HG02571 (cell line): ENCODE results near the gene HSD3B7.
"Not testable (repeated sequence)": the region's sequence is repeated elsewhere in the genome, so short reads cannot be mapped to it uniquely, and the experiment has no call there.

Source experiments
- ATAC-seq: cut with Tn5 transposase; IDR thresholded peaks from one replicate; pipeline ENCODE4 v1.9.1; 2021; ENCODE audit warnings: mild to moderate bottlenecking, moderate library complexity; ENCODE audit not compliant: unreplicated experiment

HSD3B7 gene

GRCh38 chr16:31017756-31018155, 32.7 kb downstream of the HSD3B7 start:
- ATAC-seq, result not testable (repeated sequence)

GRCh38 chr16:31020536-31020935, 35.5 kb downstream of the HSD3B7 start:
- ATAC-seq, result no peak

- no peak for ATAC-seq
These were observed 37.7 kb downstream of the HSD3B7 start for GRCh38 chr16:31022544-31023251.

DNA sequence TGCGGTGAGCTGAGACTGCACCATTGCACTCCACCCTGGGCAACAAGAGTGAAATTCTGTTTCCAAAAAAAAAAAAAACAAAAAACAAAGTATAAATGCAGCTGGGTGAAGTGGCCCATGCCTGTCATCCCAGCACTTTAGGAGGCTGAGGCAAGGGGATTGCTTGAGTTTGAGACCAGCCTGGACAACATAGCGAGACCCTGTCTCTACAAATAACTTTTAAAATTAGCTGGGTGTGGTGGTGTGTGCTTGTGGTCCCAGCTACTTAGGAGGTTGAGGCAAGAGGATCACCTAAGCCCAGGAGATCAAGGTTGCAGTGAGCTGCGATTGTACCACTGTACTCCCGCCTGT, 38.2 kb downstream of the HSD3B7 start:
- no peak for ATAC-seq

GRCh38 chr16:31023627-31024226, 38.7 kb downstream of the HSD3B7 start:
- no peak for ATAC-seq

- ATAC-seq, result no peak
These were observed 40.3 kb downstream of the HSD3B7 start for GRCh38 chr16:31025339-31025738.

DNA sequence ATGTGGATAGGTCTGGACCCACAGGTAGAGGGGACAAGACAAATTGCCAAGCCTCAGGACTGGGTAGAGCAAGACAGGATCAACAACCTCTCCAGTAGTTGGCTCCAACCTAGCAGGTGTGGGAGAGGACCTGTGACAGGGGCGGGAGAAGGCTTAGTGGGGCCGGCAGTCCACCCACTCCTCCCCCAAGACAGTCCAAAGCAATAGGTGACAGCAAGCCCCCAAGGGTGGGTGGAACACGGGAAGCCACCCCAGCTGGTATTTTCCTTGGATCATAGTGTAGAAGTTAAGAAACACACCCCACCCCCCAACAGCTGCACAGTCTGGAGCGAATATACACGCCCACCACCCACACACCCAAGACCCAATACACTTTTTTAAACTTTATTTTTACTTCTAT, 44.3 kb downstream of the HSD3B7 start:
- ATAC-seq, result no peak

DNA sequence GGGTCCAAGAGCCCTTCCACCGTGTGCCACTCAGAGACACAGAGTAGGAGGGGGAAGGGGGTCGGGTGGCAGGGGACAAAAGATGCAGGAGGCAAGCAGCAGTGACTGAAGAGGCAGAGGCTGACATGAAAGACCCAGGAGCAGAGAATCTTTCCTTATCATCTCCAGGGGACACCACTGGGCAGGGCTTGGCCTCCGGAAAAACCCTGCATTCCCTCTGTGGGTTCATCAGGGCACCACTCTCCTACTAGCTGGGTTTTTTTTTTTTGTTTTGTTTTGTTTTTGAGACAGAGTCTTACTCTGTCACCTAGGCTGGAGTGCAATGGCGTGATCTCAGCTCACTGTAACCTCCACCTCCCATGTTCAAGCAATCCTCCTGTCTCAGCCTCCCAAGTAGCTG, 46.3 kb downstream of the HSD3B7 start:
- no peak for ATAC-seq

GRCh38 chr16:31032736-31033708, 48.0 kb downstream of the HSD3B7 start, which contains the start of gene STX4:
Gene STX4 (plus strand): TSS chr16:31033558. CDS start chr16:31033806, 248 bp downstream.
- ATAC-seq, result peak; percentile 78

DNA sequence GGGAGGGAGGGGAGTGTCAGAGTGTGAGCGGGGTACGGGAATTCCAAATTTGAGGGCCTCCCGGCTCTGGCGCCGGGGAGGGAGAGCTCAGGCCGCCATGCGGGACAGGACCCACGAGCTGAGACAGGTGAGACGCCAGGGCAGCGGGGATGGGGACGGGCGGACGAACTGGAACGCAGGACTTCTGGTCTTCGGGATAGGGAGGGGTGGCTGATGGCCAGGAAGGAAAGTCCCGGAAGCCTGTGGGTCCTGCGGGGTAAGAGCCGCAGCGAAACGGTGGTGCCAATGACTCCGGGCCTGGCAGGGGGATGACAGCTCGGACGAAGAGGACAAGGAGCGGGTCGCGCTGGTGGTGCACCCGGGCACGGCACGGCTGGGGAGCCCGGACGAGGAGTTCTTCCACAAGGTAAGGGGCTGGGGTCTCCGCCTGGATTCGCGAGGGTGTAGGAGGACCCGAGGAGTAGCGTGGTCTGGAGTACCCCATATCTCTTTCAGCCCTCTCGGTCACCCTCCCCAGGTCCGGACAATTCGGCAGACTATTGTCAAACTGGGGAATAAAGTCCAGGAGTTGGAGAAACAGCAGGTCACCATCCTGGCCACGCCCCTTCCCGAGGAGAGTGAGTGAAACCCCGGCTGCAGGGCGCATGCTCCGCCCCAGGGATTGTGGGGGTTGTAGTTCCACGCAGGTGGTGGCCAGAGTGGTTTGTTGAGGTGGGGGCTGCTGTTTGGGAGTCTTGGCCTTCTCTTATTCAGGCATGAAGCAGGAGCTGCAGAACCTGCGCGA, 48.9 kb downstream of the HSD3B7 start:
- ATAC-seq, result peak; percentile 40

- no peak for ATAC-seq
These were observed 51.7 kb downstream of the HSD3B7 start for GRCh38 chr16:31036691-31037090.
